NOMO-1 treated with DMSO at 0.1 percent for 48 hours (cell line): ENCODE results near the gene ATG9B.
"Not testable (repeated sequence)": the region's sequence is repeated elsewhere in the genome, so short reads cannot be mapped to it uniquely, and the experiment has no call there.

Source experiments
- DNase-seq: peaks from one replicate; lab custom pipeline; 2025; ENCODE audit not compliant: unreplicated experiment; lab: John Stamatoyannopoulos, UW

Gene ATG9B

DNA sequence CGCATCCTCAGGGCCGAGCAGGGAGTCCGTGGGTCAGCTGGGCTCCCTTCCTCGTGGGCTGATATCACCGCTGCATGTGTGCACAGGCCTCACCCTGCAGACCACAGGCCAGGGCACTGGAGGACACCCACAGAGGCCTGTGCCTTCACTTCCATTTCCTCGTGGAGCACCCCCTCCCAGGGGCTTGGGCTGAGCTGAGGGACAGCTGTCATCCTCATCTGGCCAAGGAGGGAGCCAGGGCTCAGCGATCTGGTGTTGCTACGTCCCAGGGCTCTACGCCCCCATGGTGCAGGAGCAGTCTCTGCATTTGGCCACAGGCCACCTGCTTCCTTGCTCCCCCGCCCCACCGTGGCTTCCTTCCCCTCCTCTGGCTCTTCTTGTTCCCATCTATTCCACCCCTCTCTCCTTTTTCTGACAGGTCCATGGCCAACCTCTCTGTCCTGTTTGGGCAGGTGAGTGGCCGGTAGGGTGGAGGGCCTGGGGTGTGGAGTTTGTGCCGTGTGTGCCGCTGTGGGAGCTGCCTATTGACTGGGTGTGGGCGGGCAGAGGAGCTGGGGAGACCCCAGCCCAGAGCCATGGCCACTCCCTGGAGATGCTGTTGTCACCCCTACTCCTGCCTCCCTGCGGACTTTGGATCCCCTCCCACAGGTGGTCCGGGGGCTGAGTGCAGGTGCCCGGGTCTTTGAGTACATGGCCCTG, 15.7 kb upstream of the ATG9B start:
- DNase-seq, result no peak

DNA sequence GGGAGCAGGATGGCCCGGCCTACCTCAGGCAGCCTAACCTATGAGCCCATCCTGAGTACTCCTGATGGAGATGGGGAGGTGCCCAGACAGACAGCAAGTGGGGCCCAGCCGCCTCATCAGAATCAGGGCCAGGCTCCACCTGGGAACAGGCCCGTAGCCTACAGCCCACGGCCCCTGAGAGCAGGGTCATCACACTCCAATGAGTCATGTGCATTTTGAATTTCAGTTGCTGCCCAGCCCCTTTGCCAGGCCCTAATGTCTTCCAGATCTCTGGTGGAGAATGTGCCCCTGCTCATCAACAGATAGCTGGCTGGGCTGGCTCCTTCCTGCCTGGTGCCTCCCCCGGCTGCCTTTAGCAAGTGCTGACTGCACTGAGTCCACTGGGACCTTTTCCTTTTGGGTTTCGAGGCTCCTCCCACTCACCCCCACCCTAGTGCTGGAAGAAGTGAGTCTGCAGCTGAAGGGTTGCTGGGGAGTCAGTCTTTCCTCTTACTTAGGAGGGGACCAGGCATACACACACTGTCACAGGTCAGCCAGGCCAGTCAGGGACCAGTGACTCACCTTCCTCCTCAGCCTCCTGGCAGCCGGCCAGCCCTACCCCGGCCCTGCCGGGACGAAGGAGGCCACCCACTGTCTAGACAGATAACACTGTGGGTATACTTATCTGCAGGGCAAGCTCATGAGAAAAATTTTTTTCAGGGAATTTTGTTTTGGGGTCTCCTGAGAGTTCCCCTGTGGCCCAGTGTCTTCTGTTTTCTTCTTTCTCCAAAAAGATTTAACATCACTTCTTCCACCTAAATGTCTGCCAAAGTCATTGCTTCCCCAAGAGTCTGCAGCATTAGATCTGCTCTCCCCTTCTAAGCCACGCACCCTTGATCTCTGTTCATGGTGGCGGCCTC, 14.9 kb upstream of the ATG9B start:
- peak; percentile 29 for DNase-seq

DNA sequence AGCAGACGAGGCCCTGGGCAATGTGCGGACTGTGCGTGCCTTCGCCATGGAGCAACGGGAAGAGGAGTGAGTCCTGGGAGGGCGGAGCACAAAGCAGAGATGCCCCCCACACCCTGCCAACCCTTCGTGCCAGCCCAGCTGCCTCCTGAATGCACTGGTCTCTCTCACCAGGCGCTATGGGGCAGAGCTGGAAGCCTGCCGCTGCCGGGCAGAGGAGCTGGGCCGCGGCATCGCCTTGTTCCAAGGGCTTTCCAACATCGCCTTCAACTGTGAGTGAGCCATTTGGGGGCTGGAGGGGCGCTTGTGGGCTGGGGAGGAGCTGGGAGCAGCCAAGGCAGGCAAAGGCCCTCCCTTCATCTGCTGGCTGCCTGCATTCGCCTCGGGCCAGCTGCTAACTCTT, 11.6 kb upstream of the ATG9B start:
- no peak for DNase-seq

DNA sequence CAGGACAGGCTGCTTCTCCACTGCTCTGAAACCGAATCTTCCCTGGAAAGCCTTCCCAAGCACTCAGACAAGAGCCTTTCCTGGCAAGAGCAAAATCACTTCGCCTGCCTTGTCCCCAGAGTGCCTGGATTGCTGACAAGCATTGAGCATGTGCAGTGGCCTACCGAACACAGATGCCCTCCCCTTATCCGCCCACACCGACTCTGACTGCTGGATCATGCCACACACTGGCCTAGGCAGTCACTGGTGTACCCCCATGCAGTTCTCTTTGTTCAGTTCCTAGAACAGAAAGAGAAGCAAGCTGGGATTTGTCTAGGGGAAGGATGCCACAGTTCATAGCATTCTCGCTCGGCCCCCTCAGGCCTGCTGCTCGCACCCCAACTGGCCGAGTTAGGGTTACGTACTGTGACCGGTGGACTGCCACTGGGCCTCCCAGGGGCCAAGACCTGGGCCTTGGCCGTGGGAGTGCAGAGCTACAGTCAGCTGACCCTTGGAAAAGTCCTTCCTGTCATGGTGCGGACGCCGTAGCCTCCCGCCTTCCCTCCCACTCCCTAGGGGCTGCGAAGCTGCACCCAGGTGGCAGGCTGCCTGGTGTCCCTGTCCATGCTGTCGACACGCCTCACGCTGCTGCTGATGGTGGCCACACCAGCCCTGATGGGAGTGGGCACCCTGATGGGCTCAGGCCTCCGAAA, 10.9 kb upstream of the ATG9B start:
- no peak for DNase-seq

DNA sequence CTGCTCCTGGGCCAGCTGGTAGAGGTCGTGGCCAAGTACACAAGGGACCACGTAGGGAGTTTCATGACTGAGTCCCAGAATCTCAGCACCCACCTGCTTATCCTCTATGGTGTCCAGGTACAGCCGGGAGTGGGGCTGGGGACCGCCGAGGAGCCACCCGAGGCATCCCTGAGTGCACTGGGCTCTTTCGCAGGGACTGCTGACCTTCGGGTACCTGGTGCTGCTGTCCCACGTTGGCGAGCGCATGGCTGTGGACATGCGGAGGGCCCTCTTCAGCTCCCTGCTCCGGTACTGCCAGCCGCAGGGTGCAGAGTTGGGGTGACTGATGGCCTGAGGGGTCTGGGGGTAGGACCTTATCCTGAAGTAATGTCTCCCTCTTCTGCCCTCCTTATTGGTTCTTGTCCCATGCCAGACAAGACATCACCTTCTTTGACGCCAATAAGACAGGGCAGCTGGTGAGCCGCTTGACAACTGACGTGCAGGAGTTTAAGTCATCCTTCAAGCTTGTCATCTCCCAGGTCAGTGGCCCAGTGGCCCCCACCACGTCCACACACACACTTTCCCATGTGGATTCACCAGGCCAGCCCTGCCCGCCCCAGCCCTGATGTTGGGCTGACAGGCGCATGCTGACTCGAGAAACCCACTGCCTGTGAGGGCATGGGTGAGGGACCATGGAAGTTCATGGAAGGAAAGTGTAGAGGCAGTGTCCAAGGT, 10.2 kb upstream of the ATG9B start:
- DNase-seq, result no peak

DNA sequence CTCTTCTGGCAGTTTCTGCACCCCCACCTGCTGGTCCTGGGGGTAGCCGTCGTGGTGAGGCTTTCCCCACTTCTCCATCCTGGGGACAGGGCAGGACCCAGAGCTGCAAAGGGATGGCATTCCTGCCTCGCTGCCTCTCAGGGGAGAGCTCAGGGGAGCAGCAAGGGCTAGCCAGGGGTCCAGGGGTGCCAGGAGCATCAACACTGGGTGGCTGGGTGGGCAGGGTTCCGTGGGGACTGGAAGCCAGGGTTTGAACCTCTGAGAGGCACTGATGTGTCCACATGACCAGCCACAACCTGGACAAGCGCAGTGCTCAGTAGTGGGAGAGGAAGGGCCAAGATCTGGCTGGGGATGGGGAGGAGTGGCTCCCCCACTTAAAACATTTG, 9.6 kb upstream of the ATG9B start:
- DNase-seq, result no peak

DNA sequence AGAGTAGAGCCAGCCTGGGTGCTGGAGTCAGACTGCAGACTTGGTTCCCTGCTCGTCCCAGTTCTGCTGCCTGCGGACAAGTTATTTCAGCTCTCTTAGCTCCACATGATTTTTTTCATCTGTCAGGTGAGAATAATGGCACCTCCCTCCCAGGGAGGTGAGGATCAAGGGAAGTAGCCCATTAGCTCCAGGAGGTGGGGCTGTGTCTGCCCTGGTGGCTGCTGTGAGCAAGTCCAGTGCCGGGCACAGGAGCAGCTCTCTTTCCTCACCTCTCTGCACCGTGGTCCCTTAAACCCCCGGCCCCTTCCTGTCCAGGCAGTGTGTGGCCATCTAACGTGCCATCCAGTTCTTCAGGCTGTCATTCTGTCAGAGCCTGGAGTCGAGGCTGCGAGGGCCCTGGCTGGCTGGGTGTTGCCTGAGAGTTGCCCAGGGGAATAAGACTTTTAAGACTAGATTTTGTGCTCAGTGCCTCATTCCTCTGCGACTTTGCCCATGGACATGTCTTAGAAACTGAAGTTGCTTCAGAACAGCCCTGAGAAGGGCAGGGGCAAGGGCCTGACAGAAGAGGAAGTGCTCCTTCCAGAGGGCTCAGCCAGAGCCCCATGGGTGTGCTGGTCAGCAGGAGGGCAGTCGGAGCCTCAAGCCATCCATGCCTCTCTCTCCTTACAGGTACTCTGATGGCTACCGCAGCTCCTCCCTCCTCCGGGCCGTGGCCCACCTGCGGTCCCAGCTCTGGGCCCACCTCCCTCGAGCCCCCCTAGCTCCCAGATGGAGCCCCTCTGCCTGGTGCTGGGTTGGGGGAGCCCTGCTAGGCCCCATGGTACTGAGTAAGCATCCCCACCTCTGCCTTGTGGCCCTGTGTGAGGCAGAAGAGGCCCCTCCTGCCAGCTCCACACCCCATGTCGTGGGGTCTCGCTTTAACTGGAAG, 8.9 kb upstream of the ATG9B start:
- DNase-seq, result no peak

DNA sequence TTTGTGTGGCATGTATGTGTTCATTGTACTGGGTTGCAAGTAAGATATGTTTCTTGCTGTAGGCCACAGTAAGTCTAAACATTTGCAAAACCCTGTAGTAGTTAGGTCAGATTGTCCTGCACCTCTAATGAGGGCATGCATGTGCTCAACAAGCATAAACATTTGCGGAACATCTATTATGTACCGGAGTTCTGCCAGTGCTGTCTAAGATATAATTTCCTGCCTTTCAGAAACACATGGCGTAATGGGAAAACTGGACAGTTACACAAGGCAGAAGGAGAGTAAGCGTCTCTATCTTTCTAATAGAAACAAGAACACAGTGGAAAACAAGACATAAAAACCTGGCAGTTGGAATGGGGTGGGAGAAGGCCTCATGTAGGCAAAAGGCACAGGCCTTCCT, 6.7 kb upstream of the ATG9B start:
- no peak for DNase-seq

DNA sequence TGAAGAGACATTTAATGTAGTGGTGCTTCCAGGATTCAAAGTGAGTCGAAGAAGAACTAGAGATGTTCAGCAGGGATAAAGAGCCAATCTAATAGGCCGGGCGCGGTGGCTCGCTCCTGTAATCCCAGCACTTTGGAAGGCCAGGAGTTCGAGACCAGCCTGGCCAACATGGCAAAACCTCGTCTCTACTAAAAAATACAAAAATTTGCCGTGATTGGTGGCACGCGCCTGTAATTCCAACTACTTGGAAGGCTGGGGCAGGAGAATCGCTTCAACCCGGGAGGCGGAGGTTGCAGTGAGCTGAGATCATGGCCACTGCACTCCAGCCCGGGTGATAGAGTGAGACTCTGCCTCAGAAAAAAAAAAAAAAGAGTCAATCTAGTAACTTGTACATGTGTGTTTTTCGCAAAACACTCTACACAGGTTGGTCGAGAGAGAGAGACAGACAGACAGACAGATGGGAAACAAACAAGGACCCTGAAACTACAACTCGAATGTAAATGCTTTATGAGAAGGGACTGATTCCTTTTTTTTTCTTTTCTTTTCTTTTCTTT, 4.7 kb upstream of the ATG9B start:
- DNase-seq, result no peak

DNA sequence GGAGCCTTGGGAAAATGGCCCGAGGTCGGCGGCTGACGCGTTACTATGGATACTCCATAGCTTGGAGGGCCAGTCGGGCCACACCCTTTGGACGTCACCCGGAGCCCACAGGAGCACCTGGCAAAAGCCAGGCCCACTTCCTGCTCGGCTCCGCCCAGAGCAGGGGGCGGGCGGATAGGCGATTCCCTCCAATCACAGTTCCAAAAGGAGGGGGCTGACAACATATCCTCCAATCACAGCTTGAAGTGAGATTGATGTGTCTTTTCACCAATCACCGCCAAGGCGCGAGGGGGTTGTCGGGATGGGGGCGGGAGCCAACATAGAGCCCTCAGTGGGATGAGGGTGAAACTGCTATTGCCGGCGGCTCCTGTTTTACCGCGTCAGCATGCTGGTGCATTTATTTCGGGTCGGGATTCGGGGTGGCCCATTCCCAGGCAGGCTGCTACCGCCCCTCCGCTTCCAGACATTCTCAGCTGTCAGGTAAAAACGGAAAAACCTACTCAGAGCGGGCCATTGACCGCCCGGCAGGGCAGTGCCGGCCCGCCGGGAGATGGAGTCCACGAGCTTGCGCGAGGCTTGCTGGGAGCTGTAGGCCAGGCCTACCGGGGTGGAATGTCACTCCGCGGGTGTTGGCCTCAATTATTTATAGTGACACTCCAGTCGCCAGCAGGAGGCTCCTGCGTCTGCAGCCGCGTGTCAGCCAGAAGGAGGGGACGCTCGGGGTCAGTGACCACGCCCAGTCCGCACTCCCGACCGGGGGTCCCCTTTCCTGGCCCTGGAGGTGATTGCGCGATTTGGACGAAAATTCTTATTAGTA, 4.0 kb upstream of the ATG9B start, which contains the start of gene ABCB8:
ABCB8 (plus strand) TSS at position 320 of the 817 bp plus-strand sequence; CDS start at position 386, 66 bp downstream.
- DNase-seq, result peak; percentile 88

DNA sequence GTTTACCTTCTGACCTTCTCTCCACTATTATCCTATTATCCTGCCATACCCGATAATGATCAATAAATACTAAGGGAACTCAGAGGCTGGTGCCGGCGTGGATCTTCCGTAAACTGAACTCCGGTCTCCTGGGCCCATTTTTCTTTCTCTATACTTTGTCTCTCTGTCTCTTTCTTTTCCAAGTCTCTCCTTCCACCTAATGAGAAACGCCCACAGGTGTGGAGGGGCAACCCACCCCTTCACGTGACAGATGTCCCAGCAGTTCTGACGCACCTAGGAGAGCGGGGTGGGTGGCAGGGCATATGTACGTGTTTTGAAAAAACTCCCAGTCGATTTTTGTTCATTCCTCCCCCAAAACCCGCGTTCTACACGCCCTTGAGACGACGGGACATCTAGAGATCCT, 3.4 kb upstream of the ATG9B start:
- not testable (repeated sequence) for DNase-seq

DNA sequence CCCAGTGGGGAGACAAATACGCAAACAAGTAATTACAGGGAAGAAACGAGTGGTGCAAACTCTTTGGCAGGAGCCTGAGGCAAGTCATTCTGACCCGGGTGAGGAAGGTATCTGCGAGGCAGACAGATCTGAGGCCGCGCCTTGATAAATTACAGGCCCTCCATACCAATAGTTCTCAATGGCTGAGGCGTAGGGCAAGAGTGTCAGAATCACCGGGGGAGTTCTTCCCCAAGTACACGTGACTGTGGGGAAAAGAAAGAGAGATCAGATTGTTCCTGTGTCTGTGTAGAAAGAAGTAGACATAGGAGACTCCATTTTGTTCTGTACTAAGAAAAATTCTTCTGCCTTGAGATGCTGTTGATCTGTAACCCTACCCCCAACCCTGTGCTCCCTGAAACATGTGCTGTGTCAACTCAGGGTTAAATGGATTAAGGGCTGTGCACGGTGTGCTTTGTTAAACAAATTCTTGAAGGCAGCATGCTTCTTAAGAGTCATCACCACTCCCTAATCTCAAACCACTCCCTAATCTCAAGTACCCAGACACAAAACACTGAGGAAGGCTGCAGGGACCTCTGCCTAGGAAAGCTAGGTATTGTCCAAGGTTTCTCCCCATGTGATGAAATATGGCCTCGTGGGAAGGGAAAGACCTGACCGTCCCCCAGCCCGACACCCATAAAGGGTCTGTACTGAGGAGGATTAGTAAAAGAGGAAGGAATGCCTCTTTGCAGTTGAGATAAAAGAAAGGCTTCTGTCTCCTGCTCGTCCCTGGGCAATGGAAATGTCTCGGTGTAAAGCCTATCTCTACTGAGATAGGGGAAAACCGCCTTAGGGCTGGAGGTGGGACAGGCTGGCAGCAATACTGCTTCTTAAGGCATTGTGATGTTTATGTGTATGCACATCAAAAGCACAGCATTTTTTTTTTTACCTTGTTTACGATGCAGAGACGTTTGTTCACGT, 2.8 kb upstream of the ATG9B start:
- DNase-seq, result not testable (repeated sequence)

DNA sequence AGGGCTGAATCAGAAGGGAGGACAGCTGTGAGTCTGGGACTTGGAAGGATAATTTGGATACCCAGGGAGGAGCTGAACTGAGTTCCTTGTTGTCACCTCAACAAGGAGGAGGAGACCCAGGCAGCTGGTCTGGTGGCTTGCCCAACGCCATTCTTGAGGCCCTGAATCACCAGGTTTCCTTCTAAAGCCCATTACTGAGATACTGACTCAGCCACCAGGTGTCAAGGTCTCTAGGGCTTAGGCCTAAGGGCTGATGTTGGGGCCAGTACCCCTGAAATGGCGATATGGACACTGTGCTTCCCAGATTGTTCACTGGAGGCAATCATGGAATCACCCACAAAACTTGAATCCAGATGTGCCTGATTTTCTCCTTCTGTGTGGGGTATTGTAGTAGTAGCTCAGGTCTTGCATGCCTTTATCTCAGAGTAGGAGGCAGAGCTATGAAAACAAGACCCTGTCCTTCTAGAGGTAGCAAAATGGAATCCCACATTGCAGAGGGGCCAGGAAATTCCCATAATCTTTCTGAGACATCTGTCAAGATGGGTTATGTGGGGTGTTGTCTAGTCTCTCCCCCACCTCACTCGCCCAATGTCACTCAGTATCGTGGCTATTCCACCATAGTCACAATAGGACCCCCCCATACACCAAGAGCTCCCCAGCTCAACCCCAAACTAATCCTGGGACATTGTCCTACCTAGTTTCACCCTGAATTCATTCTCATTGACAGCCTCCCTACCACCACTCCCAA, 1.8 kb upstream of the ATG9B start:
- no peak for DNase-seq

DNA sequence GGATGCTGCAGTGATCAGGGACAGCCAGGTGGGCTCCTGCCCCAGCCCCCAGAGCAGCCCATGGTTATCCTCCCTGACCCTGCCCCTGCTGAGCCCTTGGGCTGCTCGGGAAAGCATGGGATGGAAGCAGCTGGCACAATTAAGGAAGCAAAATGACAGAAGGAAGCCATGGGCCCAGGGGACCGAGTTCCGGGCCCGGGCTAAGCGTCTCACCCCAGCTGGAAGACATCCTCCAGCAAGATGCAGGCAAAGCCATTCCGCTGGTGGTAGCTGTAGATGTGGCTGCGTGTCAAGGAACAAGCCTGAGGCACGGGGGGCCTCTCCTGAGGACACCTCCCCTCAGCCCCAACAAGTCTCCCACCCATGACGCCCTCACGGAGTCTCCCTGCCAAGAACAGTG, 1.1 kb downstream of the ATG9B start:
- DNase-seq, result no peak

DNA sequence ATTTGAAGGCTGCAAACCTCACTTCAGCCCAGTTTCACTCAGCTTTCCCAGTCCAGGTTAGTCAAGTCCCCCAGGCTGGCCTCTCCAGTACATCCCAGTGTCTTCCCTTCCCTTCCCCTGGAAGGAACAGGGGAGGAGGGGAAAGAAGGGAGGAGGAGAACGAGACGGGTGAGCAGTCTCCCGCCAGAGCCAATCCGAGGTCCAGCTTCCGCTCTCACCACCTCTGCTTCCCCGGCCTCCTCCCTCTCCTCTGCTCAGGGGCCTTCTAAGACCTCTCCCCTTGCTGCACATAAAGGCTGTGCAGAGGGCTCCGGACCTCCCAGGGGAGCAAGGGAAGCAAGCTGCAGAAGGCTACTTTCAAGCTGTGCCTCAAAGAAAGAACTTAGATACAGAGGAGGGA, 4.1 kb downstream of the ATG9B start:
- DNase-seq, result no peak

DNA sequence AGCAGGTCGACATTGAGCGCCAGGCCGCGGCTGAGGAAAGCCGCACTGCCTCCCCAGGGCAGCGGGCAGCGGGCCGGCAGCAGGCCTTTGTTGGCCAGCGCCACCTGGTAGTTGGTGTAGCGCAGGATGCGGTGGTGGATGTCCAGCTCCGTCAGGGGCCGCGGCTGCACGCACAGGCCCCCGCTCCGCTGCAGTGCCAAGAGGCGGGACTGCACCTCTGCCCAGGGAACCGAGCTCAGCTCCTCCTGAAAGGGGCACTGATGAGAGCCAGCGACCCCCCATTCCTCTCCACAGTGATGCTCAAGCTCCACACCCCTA, 5.2 kb downstream of the ATG9B start:
- DNase-seq, result no peak

DNA sequence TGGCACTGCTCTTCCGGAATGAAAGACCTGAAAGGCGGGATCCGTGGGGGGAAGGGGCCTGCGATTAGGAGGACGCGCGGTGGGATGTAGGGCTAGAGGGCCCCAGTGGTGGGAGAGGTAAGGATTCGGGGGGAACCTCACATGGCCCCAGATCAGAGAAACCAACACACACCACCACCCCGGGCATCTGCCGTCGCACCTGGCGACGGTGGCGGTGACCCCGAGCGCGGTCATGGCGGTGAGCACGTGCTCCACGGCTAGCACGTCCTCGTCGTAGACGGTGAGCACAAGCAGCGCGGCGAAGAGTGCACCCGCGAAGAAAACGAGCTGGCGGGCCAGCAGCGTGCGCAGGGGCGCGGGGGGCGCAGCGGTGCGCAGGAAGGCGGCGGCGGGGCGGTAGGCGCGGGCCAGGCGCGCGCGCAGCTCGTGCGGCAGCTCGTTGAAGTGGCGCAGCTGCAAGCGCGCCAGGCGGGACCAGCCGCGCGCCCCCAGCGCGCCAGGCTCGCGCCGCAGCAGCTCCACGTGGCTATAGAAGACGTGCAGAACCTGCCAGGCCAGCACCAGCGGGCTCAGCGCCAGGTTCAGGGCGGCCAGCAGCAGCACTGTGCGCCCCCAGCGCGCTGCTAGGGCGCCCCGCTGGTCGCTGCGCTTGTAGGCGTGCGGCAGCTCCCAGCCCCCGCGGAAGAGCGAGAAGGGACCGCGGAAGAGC, 5.7 kb downstream of the ATG9B start:
- DNase-seq, result no peak
